Raji (cell line): ENCODE data around the gene GCG.

Experiments
- POLR2A ChIP-seq: IDR thresholded peaks from 2 replicates; pipeline ENCODE4 v1.6.1; 2011; ENCODE audit warnings: low read depth, low read length, control low read depth; ENCODE audit not compliant: insufficient read depth

Gene GCG

GRCh38 chr2:162152147-162152546 lies at the start of gene GCG:
TSS of gene GCG (minus strand) at chr2:162152247. CDS start at chr2:162149178, 3,069 bp downstream.
- TF ChIP-seq POLR2A = no peak

GRCh38 chr2:162200636-162201035 lies 48.6 kb upstream of the GCG start:
- TF ChIP-seq POLR2A = no peak

DNA sequence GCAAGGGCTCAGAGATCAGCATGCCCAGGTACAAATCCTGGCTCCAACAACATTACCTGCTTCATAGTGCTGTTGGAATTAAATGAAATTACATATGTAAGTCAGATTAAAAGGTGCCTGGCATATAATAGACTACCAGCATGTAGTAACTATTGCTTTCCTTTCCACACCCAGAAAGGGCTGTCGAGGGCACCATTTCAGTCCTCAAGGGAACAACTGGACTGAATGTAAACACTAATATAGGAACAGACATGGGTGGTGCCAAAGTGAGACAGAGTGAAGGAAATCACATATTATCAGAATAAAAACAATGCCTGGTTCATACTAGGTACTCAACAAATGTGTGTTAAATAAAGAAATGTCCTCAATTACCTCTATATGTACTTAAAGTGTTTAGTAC lies 47.9 kb upstream of the GCG start:
- no peak for TF ChIP-seq POLR2A

GRCh38 chr2:162198239-162198638 lies 46.2 kb upstream of the GCG start:
- TF ChIP-seq POLR2A = no peak

- no peak for TF ChIP-seq POLR2A
Observed at GRCh38 chr2:162197069-162197825, 45.2 kb upstream of the GCG start.

DNA sequence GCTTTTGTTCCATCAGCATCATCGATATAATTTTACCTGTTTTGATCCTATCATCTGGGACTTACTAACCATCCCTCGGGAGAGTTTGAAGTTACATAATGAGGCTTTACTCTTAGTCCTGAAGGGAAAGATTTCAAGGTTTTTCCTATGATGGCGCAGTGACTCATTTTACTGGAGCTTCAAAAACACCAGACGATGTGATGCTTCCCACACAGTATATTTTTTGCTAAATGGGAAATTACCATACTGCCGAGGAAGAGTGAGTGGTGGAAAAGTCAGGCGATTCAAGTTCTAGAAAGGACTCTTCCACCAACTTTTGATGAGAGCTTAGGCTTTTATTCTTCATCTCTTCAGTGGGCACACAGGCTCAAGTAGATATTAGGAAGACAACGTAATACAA lies 44.6 kb upstream of the GCG start:
- no peak for TF ChIP-seq POLR2A

DNA sequence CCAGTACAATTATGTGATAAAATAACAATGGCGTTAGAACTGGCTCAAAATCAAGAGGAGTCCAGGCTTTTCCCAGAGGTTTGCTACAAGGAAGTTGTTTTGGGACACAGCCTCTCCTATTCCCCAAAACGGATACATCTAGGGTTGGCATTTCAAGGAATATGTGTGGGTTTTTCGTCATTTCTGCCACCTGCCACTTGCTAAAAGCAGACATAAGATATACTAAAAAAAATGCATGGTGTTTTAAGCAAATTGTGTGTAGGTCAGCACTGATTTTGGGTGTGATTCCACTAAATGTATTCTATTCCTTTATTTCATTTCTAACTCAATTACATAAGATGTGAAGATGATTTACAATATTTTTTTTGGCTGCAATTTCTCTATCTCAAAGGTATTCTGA lies 36.4 kb upstream of the GCG start:
- no peak for TF ChIP-seq POLR2A

GRCh38 chr2:162185541-162186232 lies 33.6 kb upstream of the GCG start:
- no peak for TF ChIP-seq POLR2A

GRCh38 chr2:162184821-162185450 lies 32.9 kb upstream of the GCG start:
- TF ChIP-seq POLR2A = no peak

DNA sequence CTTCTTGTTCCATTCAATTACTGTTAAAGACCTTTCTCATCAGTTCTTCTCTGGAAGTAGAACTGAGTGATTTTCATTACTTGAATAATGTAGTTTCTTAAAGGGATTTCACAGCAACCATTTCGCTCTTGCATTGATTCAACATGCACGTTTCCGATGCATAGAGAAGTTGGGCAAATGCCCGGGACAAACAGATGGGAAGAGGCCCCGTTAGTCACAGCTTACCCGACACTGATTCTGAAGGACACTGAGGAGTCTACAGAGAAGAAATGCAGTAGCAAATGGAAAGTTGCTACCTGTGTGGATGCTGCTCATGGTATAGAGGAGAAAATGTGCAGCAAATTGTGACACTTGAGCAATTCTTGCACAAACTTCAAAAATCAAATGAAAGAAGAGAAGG lies 32.3 kb upstream of the GCG start:
- TF ChIP-seq POLR2A = no peak

- no peak for TF ChIP-seq POLR2A
Observed at GRCh38 chr2:162182395-162182794, 30.3 kb upstream of the GCG start.

GRCh38 chr2:162177301-162177700 lies 25.3 kb upstream of the GCG start:
- TF ChIP-seq POLR2A = no peak

DNA sequence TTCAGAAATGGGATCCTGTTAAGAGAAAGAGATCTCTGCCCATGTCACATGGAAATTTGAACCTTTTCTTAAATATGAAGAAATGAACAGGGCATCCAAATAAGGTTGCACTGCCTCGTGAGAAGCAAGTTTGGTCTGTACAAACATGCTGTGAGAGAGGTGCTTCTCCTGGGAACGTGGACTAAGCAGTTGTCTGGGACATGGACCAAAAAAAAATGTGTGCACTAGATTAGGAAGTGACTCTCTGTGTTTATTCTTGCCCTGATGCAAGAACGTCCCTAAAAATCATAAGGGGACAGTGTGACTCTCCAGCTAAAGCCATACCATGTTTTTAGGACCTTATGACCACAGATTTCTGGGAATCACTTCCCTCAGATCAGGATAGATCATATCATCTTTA lies 23.7 kb upstream of the GCG start:
- TF ChIP-seq POLR2A = no peak

GRCh38 chr2:162174746-162175145 lies 22.7 kb upstream of the GCG start:
- TF ChIP-seq POLR2A = no peak

DNA sequence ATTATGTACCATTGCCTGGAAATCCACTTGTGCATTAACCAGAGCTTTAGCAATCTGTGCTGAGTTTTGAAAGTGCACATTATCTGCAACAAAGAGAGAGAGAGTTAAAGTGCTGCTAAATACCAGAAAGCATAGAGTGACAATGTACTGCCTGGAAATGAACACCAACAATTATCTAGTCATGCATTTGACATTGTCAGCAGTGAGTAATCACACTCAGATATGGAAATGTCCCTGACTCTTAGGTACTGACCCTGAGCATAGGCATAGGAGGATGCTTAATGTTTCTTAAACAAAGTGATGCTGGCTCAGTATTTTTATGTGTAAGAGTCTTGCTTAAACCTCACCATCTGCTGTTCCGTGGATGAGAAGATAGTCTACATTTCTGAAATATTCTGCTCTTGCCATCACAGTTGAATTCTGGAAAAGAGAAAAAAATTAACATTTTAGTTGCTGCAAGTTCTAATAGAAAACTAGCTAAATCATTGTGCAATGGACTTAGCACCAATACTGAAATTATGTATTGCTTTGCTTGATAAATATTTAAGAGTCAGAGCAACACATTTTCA lies 20.8 kb upstream of the GCG start:
- no peak for TF ChIP-seq POLR2A

DNA sequence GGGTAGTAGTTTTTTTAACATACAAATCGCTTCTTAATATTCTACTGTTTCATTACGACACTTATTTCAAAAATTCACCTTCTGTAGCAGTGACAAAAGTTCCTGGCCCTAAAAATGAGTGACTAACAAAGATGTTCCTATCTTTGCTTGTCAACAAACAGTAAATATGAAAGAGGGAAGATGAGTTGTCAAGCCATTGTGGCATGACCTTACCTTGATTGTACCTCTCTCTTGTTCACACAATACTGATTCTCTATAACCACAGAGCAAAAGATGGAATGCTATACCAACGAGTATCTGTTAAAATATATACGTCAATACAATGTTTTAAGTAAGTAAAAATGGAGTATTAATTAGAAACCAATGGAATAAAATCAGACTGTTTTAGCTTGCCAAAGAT lies 14.7 kb upstream of the GCG start:
- TF ChIP-seq POLR2A = no peak

DNA sequence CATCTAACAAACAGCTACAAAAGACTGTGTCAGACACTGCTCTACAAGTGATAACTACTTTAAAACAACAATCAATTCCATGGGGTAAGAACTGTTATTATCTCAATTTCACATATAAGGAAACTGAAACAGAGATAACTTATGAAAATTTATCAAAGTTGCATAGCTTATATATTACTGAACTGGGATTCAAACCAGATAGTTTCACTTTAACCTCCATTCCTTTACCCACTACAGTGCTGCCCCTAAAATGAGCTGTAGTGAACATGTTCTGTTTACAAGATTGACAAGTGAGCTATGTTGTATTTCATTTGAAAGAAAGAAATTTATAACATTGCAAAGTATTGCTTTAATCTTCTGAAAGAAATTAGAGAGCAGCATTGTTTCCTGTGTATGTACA lies 14.1 kb upstream of the GCG start:
- no peak for TF ChIP-seq POLR2A

DNA sequence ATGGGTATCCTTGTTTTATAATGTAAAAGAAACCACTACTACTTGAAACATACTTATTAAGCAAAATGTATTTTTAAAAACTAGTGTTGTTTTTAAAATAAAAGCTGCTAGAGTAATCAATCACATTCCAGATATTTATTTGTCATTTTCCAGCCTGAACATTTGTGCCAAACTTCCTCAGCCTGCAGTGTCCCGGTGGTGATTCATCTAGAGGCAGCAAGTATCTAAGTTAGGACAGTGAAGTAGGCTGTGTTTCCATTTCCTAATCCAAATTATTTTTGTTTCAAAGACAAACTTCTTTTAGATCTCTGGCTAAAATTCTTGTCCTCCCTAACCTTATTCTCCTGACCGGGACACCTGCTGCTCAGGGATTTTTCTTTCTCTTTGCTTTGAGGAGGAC lies 12.8 kb upstream of the GCG start:
- TF ChIP-seq POLR2A = no peak
